ENCODE data around the gene POP4. TPM values are rescaled to one million over a fixed set of nuclear protein-coding genes. Genes with fewer than 3 reads are reported as not detected.

POP4 gene
- total and polyA plus RNA-seq, 9 of the 15 experiments (the other 6 are each of a cell fraction or from before 2014, with no cell fraction given) = 42.1 to 128 (median 99.0) TPM

- H3K9me3 ChIP-seq (replicated peaks; ENCODE audit: control insufficient read depth, insufficient read depth, low read depth, low read length) = no peaks in the 10 kb centered on the region
- ChIA-PET CTCF (ENCODE audit: low intra/inter-chr PET ratio) (no interaction called here), POLR2A (interaction anchor here (0.6 kb wide), 1 partner anchor 16 kb away, joined by 3 read pairs; no protein-coding TSS in a partner anchor)
- FAIRE-seq (no peak), DNase-seq (ENCODE audit: extremely low read depth in 1 of 4, low spot score in 3 of 4) (no peak), ATAC-seq (no peak)
- H3K27ac ChIP-seq (ENCODE audit: extremely low read depth, low read depth, low read length) = no peak overlapping the region
- H2AFZ ChIP-seq (ENCODE audit: low read depth, low read length) = no peak overlapping the region
- H3K4me3 ChIP-seq = no peak overlapping the region
- peaks cover 0 to 14% of the 10 kb centered on the region in 2 experiments; a peak in 4 of 5 replicates for H3K4me1 ChIP-seq (replicated peaks in 1 of 2; ENCODE audit: control insufficient read depth in 2 of 2, insufficient read depth in 2 of 2, low read length in 2 of 2)
- H4K20me1 ChIP-seq (replicated peaks; ENCODE audit: control insufficient read depth, insufficient read depth, low read length) = no peaks in the 10 kb centered on the region
- no peak overlapping the region; a peak in 1 of 4 replicates for H3K9ac ChIP-seq (ENCODE audit: insufficient read depth in 1 of 2, low read depth in 2 of 2, low read length in 2 of 2)
- H3K27me3 ChIP-seq (ENCODE audit: control insufficient read depth in 2 of 2, insufficient read depth in 2 of 2, low read length in 2 of 2) = no peaks in the 10 kb centered on the region
- BruUV-seq (replicated peaks) = no TSS peak
- in situ Hi-C loops (cut with MboI) = no loop called here
- no peaks in the 10 kb centered on the region for H3K79me2 ChIP-seq (ENCODE audit: control insufficient read depth, insufficient read depth, low read length)
- H3K36me3 ChIP-seq (ENCODE audit: control insufficient read depth, insufficient read depth, low read length) = no peaks in the 10 kb centered on the region
- WGBS (ENCODE audit: insufficient coverage, low coverage, missing lambda C conversion rate) = 54% methylated on average over 7 of the region's 7 CpGs
- H3K4me2 ChIP-seq (ENCODE audit: insufficient read depth, low read length) = no peak overlapping the region
- intact Hi-C loops (cut with micrococcal nuclease) = no loop called here
- no peaks in the 10 kb centered on the region for H3K9me1 ChIP-seq (ENCODE audit: control insufficient read depth, insufficient read depth, low read length)
- TF ChIP-seq TRIM28 (IDR thresholded peaks at IDR 0.05) (no peak), SMARCA4 (IDR thresholded peaks at IDR 0.05) (no peak), RFX1 (IDR thresholded peaks at IDR 0.05) (no peak), PML (IDR thresholded peaks at IDR 0.05; ENCODE audit: low read length) (no peak), GATAD2A (IDR thresholded peaks at IDR 0.05) (no peak), PTRF (tag; IDR thresholded peaks at IDR 0.05) (peak; percentile 87), MAFF (IDR thresholded peaks at IDR 0.05; ENCODE audit: low read length) (no peak), PYGO2 (tag; IDR thresholded peaks at IDR 0.05) (peak; percentile 78), CREM (IDR thresholded peaks at IDR 0.05; ENCODE audit: low read depth) (no peak), ATF7 (IDR thresholded peaks at IDR 0.05) (no peak), EP400 (IDR thresholded peaks at IDR 0.05) (no peak), YY1 (IDR thresholded peaks at IDR 0.05; ENCODE audit: borderline replicate concordance in 1 of 3, control insufficient read depth in 1 of 3, extremely low read depth in 1 of 3, insufficient read depth in 3 of 3, insufficient read length in 1 of 3, insufficient replicate concordance in 2 of 3, low read depth in 1 of 3, low read length in 2 of 3) (no peak), ZBTB43 (CRISPR knock-in tag; IDR thresholded peaks at IDR 0.05) (no peak), ZKSCAN1 (IDR thresholded peaks at IDR 0.05; ENCODE audit: low read depth, low read length) (no peak), HDAC8 (tag; IDR thresholded peaks at IDR 0.05) (peak; percentile 87), TAF9B (IDR thresholded peaks at IDR 0.05; ENCODE audit: partially characterized antibody) (no peak), CTBP1 (IDR thresholded peaks at IDR 0.05; ENCODE audit: borderline replicate concordance) (no peak), TAF7 (tag; IDR thresholded peaks at IDR 0.05) (peak; percentile 71), STAT6 (CRISPR knock-in tag; IDR thresholded peaks at IDR 0.05) (no peak), HNRNPL (IDR thresholded peaks at IDR 0.05; ENCODE audit: low read depth, low read length) (no peak), ELK1 (CRISPR knock-in tag; IDR thresholded peaks at IDR 0.05) (no peak)
These were observed 37.4 kb downstream of the POP4 start for GRCh38 chr19:29643361-29643935.

Measured in K562 (cell line).